Activated CD4-positive, alpha-beta T cell treated with anti-CD3 and anti-CD28 coated beads for 36 hours (primary cell): Measurements from ENCODE around the gene FAM180A. TPM values are rescaled to one million over a fixed set of nuclear protein-coding genes. Genes with fewer than 3 reads are reported as not detected.

Source experiments
- ATAC-seq: fragments of 200-7000 bp; cut with Tn5 transposase; one replicate; pipeline ENCODE4 v1.10.0; 2021; ENCODE audit warnings: mild to moderate bottlenecking, moderate library complexity
- CTCF ChIA-PET: fragments of 350-600 bp; sonication (Branson Sonifier 250); formaldehyde crosslinking; loops from one replicate; lab custom pipeline; 2021; ENCODE audit warnings: antibody characterized with exemption; lab: Charles Lee
- POLR2A ChIA-PET: fragments of 350-600 bp; sonication (Branson Sonifier 250); formaldehyde crosslinking; loops from one replicate; lab custom pipeline; 2021; ENCODE audit warnings: antibody characterized with exemption, inconsistent platforms; lab: Charles Lee
- DNase-seq: peaks from one replicate; pipeline ENCODE4 v3.0.0-alpha.2; 2020
- H3K27ac Mint-ChIP-seq: one replicate; pipeline ENCODE4 v1.8.0; 2021; ENCODE audit warnings: mixed read lengths
- H3K27me3 Mint-ChIP-seq: one replicate; pipeline ENCODE4 v1.8.0; 2021; ENCODE audit warnings: mixed read lengths
- H3K36me3 Mint-ChIP-seq: one replicate; pipeline ENCODE4 v1.8.0; 2021; ENCODE audit warnings: low read depth, mixed read lengths
- H3K4me1 Mint-ChIP-seq: one replicate; pipeline ENCODE4 v1.8.0; 2021; ENCODE audit warnings: mixed read lengths
- H3K4me3 Mint-ChIP-seq: one replicate; pipeline ENCODE4 v1.8.0; 2021; ENCODE audit warnings: mild to moderate bottlenecking, moderate library complexity, mixed read lengths
- H3K9me3 Mint-ChIP-seq: one replicate; pipeline ENCODE4 v1.8.0; 2021; ENCODE audit warnings: low read depth, mixed read lengths
- intact Hi-C, 2 experiments: fragments of 100-400 bp; cut with DNase I in 1 of 2; cut with micrococcal nuclease in 1 of 2; formaldehyde crosslinking; loops; one replicate each; pipeline versions ENCODE4 v1.14.2 to v1.15.1; 2022 to 2024; cut with DNase I, micrococcal nuclease
- total RNA-seq, 2 experiments: library from RNA; stranded (reverse); gene quantifications; one replicate each; pipeline ENCODE4 v1.2.3, GENCODE V29; 2021

The FAM180A gene
- total RNA-seq, 2 experiments from 2014 or later, result not detected

DNA sequence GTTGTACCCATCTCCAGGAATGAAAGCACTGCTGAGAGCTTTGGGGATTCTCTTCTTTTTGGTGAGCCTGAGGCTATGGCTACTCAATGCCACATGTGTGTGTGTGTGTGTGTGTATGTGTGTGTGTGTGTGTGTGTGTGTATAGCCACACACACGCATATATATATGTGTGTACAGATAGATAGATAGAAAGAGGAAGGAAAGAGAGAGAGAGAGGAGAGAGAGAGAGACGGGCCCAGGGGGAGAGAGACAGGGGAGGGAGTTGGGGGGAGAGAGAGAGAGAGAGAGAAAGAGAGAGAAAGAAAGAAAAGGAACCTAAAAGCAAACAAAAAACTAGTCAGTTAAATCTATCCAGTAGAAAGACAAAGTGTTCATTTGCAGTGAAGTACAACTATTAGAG is 28.9 kb downstream of the FAM180A start:
- ATAC-seq, result no peak

DNA sequence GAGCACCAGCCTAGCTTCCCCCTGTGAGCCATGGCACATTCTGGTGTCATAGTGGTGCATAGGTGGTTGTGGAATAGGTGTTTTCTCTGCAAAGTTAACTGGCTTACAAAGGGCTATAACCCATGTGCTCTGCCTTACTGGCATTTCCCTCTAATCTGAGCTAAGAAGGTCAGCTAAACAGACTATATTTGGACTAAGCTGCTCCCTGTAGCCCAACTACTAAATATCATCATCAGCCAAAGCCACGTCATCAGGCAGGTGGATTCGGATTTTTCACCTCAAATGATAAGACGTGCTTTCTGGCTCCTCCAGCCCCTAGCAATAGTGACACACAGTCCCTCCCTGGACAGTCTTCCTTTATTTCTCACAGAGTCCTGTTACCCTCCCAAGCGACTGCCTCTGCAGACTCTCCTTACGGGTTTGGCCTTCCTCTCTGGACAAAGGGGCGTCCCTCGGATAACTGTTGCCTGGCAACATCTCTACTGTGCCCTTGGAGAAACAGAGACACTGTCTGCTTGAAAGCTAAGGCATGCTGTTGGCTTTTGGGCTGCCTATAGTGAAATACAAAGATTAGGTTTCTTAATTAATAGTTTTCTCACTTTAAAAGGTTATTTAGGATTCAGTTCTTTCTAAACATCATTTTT is 29.7 kb downstream of the FAM180A start:
- Mint-ChIP-seq H3K4me3 (no peak overlapping the region), H3K4me1 (no peaks in the 10 kb centered on the region), H3K27me3 (peaks cover 17% of the 10 kb centered on the region), H3K9me3 (no peaks in the 10 kb centered on the region), H3K36me3 (no peaks in the 10 kb centered on the region), H3K27ac (no peak overlapping the region)
- intact Hi-C loops, result no loop called here
- ChIA-PET CTCF (interaction anchor here (0.5 to 0.7 kb wide), 2 partner anchors 323 to 1820 kb away, joined by 3 read pairs; no protein-coding TSS in a partner anchor), POLR2A (no interaction called here)
- DNase-seq (no peak), ATAC-seq (no peak)

More for the DNA sequence above, 28.9 kb downstream of the FAM180A start:
- Mint-ChIP-seq H3K36me3 (no peaks in the 10 kb centered on the region), H3K27me3 (peaks cover 17% of the 10 kb centered on the region), H3K4me3 (no peak overlapping the region), H3K9me3 (no peaks in the 10 kb centered on the region), H3K27ac (no peak overlapping the region), H3K4me1 (no peaks in the 10 kb centered on the region)
- POLR2A ChIA-PET, result no interaction called here
- intact Hi-C loops, result no loop called here
- DNase-seq, result no peak
- CTCF ChIA-PET, result interaction anchor here (1.3 kb wide), 1 partner anchor 8 kb away, joined by 3 read pairs; no protein-coding TSS in a partner anchor

GRCh38 chr7:135718219-135718618 is 30.4 kb downstream of the FAM180A start:
- CTCF ChIA-PET, result interaction anchor here (0.5 to 0.7 kb wide), 2 partner anchors 324 to 1820 kb away, joined by 3 read pairs; no protein-coding TSS in a partner anchor
- H3K9me3 Mint-ChIP-seq, result no peaks in the 10 kb centered on the region
- peaks cover 15% of the 10 kb centered on the region for H3K27me3 Mint-ChIP-seq
- H3K4me1 Mint-ChIP-seq, result no peaks in the 10 kb centered on the region
- H3K36me3 Mint-ChIP-seq, result no peaks in the 10 kb centered on the region
- ATAC-seq (no peak), DNase-seq (no peak)
- intact Hi-C loops, result no loop called here
- no peak overlapping the region for H3K4me3 Mint-ChIP-seq
- POLR2A ChIA-PET, result no interaction called here
- no peak overlapping the region for H3K27ac Mint-ChIP-seq

GRCh38 chr7:135717693-135718092 is 30.9 kb downstream of the FAM180A start:
- DNase-seq (no peak), ATAC-seq (no peak)
- intact Hi-C loops, result no loop called here
- Mint-ChIP-seq H3K36me3 (no peaks in the 10 kb centered on the region), H3K4me3 (no peak overlapping the region), H3K9me3 (no peaks in the 10 kb centered on the region), H3K4me1 (no peaks in the 10 kb centered on the region), H3K27me3 (peaks cover 15% of the 10 kb centered on the region), H3K27ac (no peak overlapping the region)
- ChIA-PET CTCF (no interaction called here), POLR2A (no interaction called here)

GRCh38 chr7:135716677-135717238 is 31.9 kb downstream of the FAM180A start:
- Mint-ChIP-seq H3K36me3 (no peaks in the 10 kb centered on the region), H3K4me3 (no peak overlapping the region), H3K27ac (no peak overlapping the region), H3K4me1 (no peaks in the 10 kb centered on the region), H3K27me3 (peaks cover 15% of the 10 kb centered on the region), H3K9me3 (no peaks in the 10 kb centered on the region)
- intact Hi-C loops, result no loop called here
- ChIA-PET POLR2A (interaction anchor here (0.6 kb wide), 1 partner anchor 285 kb away, joined by 3 read pairs; no protein-coding TSS in a partner anchor), CTCF (interaction anchor here (0.6 to 0.7 kb wide), 2 partner anchors 11 to 12 kb away, joined by 3 read pairs; partner anchors contain the start of gene SLC13A4)
- no peak for ATAC-seq
- DNase-seq, result no peak

- peaks cover 11% of the 10 kb centered on the region for H3K27me3 Mint-ChIP-seq
- H3K27ac Mint-ChIP-seq, result no peak overlapping the region
- no peak for ATAC-seq
- ChIA-PET POLR2A (no interaction called here), CTCF (no interaction called here)
- no peak overlapping the region for H3K4me3 Mint-ChIP-seq
- H3K36me3 Mint-ChIP-seq, result no peaks in the 10 kb centered on the region
- no peaks in the 10 kb centered on the region for H3K4me1 Mint-ChIP-seq
- DNase-seq, result no peak
- intact Hi-C loops, result no loop called here
- H3K9me3 Mint-ChIP-seq, result no peaks in the 10 kb centered on the region
Measured at GRCh38 chr7:135715673-135716072, 32.9 kb downstream of the FAM180A start.

GRCh38 chr7:135715055-135715522 is 33.5 kb downstream of the FAM180A start:
- DNase-seq (no peak), ATAC-seq (no peak)
- H3K36me3 Mint-ChIP-seq, result no peaks in the 10 kb centered on the region
- no peaks in the 10 kb centered on the region for H3K4me1 Mint-ChIP-seq
- no peak overlapping the region for H3K4me3 Mint-ChIP-seq
- ChIA-PET POLR2A (no interaction called here), CTCF (no interaction called here)
- H3K27ac Mint-ChIP-seq, result no peak overlapping the region
- H3K9me3 Mint-ChIP-seq, result no peaks in the 10 kb centered on the region
- peaks cover 11% of the 10 kb centered on the region for H3K27me3 Mint-ChIP-seq
- intact Hi-C loops, result no loop called here

DNA sequence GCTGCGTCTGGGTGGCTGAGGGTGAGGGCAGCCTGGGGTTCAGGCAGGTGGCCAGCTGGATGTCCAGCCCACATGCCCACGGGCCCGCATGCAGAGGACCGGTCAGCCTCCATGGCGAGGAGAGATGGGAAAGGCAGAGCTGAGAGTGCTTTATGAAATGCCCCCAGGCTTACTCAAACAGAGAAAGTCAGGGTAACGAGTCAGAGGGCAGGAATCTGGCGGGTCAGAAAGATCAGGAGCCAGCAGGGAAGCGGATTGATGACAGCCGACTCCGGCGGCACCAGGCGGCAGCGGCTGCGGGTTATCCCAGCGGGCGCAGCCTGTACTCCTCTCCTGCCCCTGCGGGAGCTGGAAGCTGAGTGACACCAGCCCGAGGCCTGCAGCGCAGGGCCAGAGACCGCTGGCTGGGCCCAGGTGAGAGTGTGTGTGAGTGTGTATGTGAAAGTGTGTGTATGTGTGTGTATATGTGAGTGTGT is 34.0 kb downstream of the FAM180A start:
- H3K36me3 Mint-ChIP-seq, result no peaks in the 10 kb centered on the region
- DNase-seq (no peak), ATAC-seq (no peak)
- no peak overlapping the region for H3K27ac Mint-ChIP-seq
- ChIA-PET POLR2A (no interaction called here), CTCF (no interaction called here)
- H3K27me3 Mint-ChIP-seq, result peaks cover 10% of the 10 kb centered on the region
- intact Hi-C loops, result no loop called here
- no peaks in the 10 kb centered on the region for H3K4me1 Mint-ChIP-seq
- no peaks in the 10 kb centered on the region for H3K9me3 Mint-ChIP-seq
- H3K4me3 Mint-ChIP-seq, result no peak overlapping the region

DNA sequence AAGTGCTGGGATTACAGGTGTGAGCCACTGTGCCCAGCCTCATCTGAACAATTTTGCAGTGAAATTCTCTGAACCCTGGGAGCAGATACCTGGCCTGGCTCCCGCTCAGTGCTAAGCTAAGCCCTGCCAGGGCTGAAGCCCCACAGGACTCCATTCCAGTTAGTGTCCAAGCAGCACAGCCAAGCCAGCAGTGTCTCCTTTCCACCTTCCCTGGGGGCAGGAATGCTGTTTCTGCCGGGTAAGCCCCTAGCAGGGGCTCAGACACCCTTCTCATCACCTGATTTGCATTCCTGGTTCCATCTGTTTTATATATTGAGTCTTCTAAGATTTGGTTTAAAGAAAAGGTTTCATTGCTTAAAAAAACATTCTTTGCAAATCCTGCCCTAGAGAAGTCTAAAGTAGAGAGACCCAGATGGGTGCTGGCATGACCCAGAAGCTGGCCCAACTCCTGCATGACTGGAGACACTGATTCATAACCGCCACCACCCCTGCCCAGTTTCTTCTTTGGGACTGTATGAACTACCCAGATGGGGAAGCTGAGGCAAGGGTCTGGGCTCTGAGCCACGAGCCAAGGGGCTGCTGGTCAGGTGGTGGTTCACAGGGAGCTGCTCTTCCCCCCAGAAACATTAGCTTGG is 34.7 kb downstream of the FAM180A start:
- H3K27ac Mint-ChIP-seq, result no peak overlapping the region
- DNase-seq, result no peak
- POLR2A ChIA-PET, result no interaction called here
- CTCF ChIA-PET, result interaction anchor here (2.4 kb wide), 1 partner anchor 32 kb away, joined by 5 read pairs; no protein-coding TSS in a partner anchor
- no peaks in the 10 kb centered on the region for H3K9me3 Mint-ChIP-seq
- intact Hi-C loops, result no loop called here
- H3K4me3 Mint-ChIP-seq, result no peak overlapping the region
- no peaks in the 10 kb centered on the region for H3K4me1 Mint-ChIP-seq
- peaks cover 8% of the 10 kb centered on the region for H3K27me3 Mint-ChIP-seq
- ATAC-seq, result no peak
- no peaks in the 10 kb centered on the region for H3K36me3 Mint-ChIP-seq

GRCh38 chr7:135712796-135713195 is 35.8 kb downstream of the FAM180A start:
- ATAC-seq, result no peak
- no peaks in the 10 kb centered on the region for H3K9me3 Mint-ChIP-seq
- DNase-seq, result no peak
- H3K4me3 Mint-ChIP-seq, result no peak overlapping the region
- ChIA-PET CTCF (interaction anchor here (1.5 to 3.3 kb wide), 3 partner anchors 31 to 67 kb away, joined by 4 to 15 read pairs (median 5); no protein-coding TSS in a partner anchor), POLR2A (no interaction called here)
- no peak overlapping the region for H3K27ac Mint-ChIP-seq
- H3K27me3 Mint-ChIP-seq, result peaks cover 2% of the 10 kb centered on the region
- no peaks in the 10 kb centered on the region for H3K36me3 Mint-ChIP-seq
- intact Hi-C loops, result no loop called here
- H3K4me1 Mint-ChIP-seq, result no peaks in the 10 kb centered on the region

DNA sequence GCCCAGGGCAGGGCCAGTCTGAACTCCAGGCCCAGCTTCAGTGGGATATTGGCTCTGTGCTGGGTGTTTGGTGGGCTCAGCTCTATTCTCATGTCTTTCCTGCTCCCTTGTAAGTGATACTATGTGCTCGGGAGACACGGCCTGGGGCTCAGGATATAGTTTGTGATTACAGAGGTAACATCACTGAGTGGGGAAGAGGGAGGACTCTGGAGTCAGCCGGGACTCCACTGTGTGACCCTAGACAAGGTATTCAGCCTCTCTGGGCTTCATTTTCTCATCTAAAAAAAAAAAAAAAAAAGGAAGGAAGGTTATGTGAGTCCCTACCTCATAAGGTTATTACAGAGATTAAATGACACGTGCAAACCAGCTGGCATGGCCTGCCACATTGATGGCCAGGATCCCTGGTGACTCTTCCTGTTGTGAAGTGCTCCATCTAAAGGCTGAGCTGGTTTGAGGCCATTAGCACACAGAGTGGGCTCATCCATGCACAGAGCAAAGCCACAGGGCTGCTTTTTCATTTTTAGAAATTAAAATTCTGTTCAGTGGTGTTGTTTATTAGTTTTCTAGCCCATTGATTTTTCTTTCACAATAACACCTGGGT is 36.3 kb downstream of the FAM180A start:
- Mint-ChIP-seq H3K4me3 (no peak overlapping the region), H3K4me1 (no peaks in the 10 kb centered on the region), H3K27ac (no peak overlapping the region), H3K36me3 (no peaks in the 10 kb centered on the region), H3K27me3 (peaks cover 2% of the 10 kb centered on the region), H3K9me3 (no peaks in the 10 kb centered on the region)
- ChIA-PET POLR2A (interaction anchor here (0.7 kb wide), 1 partner anchor 39 kb away, joined by 3 read pairs; no protein-coding TSS in a partner anchor), CTCF (interaction anchor here (0.6 to 3.3 kb wide), 9 partner anchors 8 to 490 kb away, joined by 3 to 15 read pairs (median 3); no protein-coding TSS in a partner anchor)
- no peak for DNase-seq
- intact Hi-C loops, result no loop called here
- ATAC-seq, result no peak
